HG03064 (cell line): ENCODE data around the gene C1QTNF12.
A peak's percentile ranks its signal among the peaks of the same experiment; 100 is the strongest.

Experiments
- ATAC-seq: cut with Tn5 transposase; IDR thresholded peaks from one replicate; pipeline ENCODE4 v1.9.1; 2021; ENCODE audit warnings: low read depth; ENCODE audit not compliant: unreplicated experiment

Gene C1QTNF12

DNA sequence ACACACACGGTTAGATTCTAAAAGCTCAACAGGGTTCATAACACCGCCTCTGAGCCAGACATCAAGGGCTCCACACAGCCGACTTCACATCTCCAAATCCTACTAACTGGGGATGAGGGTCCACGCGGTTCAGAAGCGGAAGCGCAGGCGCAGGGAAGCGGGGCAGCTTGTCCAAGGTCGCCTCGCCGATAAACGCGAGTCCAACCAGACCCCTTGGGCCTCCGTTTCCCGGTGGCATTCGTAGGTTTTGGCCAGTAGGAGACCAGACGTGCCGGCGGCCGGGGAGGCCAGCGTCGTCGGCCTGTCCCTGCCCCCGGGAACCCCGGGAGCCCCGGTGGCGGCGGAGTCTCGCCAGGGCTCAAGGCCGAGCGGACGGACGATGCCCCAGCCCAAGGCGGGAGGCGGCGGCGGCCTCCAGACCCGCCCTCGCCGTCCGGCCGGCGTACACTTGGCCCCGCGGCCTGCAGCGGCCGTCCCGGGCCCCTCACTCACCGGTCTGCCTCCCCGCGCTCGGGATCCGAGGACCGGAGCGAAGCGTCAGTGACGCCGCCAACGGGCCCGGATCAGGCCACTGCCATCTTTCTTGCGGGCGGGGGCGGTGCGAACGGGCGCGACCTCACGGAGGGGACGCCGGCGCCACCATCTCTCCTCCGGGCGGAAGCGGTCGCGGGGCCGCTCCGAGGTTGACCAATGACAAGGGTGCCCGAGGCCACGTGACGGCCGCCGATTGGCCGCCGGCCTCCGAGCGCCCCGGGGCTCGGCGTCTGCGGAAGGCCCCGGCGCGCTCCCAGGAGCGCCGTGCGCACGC, 14.9 kb downstream of the C1QTNF12 start, which contains the start of gene SDF4:
Gene SDF4 (minus strand): TSS at position 602 of the 808 bp plus-strand sequence. CDS start 3,229 bp downstream, outside the sequence.
- peak; percentile 78 for ATAC-seq

DNA sequence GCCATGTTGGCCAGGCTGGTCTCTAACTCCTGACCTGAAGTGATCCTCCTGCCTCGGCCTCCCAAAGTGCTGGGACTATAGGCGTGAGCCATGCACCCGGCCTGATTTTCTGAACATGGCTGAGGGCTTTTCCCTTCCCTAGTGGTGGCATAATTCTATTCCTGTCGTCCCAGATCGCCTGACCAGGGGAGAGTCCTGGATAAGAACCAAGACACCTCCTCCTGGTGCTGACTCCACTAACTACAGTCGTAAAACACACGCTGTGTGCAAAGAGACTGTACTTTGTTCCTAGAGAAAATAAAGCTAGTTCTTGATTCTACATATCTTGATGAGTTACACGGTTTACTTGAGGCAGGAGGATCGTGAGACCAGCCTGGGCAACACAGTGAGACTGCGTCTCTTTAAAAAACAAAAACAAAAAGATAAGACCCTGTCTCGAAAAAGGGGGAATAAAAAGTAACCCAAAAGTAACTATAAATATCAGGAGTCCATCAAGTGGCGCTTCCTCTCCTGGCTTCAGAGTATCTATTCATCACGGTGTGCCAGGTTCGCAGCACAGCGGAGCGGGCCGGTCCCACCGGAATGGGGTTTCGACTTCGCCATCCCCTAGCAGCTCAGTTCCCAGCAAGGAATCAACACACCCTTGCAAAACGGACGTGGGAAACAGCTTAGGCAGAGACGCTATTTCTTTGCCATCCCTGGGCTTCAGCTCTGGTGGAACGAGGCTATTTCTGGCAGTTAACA, 15.7 kb downstream of the C1QTNF12 start:
- no peak for ATAC-seq

DNA sequence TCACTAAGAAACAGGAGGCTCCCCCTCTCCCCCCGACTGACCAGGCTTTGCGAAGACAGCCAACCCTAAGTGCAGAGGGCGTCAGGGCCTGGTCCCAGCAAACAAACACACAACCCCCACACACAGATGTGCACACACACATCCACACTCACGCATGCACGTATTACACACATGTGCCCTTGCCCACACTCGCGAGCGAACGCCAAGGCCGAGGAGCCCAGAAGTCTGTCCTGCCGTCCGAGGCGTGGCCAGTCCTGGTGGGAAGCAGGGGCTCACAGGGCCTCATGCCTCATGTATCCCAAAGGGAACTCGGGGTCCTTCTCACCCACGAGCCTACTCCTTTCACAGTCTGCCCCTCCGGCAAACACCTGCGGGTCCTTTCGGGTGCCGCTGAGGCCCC, 16.8 kb downstream of the C1QTNF12 start:
- no peak for ATAC-seq

DNA sequence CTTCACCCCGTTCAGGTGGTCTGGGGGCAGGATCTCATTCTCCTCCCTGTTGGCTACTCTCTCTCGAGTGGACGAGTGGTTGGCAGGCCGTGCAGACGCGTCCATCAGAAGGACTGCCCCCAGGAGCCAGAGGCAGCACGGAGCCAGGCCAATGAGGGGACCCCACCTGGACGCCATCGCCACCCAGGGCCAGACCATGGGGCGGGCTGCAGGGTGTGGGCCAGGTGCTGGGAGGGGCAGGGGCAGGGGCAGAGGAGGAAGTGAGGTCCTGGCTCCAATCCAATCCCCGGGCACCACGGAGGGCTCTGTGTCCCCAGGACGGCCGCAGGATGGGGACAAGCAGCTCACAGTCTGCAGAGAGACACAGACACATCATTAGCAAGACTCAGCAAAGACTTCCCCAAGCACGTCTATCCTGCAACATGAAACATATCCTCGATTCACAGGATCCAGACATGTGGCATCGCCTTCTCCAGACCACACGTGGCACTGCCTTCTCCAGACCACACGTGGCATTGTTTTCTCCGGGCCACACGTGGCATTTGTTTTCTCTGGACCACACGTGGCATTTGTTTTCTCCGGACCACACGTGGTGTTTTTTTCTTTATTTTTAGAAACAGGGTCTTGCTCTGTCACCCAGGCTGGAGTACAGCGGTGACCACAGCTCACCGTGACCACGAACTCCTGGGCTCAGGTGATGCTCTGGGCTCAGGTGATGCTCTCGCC, 17.8 kb downstream of the C1QTNF12 start:
- ATAC-seq: no peak

DNA sequence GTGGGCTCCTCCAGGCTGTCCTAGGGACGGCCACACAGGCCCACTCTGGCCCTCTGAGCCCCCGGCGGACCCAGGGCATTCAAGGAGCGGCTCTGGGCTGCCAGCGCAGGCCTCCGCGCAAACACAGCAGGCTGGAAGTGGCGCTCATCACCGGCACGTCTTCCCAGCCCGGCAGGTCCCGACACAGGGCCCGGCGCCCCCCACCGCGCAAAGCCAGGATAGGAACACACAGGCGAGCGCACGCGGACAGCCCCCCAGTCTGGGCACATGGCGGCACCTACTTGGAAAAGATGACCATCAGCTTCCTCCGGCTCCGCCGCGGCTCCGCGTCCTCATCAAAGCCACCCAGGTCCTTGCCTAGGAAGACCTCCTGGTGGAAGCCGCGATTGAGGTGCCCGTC, 18.3 kb downstream of the C1QTNF12 start:
- ATAC-seq: no peak

DNA sequence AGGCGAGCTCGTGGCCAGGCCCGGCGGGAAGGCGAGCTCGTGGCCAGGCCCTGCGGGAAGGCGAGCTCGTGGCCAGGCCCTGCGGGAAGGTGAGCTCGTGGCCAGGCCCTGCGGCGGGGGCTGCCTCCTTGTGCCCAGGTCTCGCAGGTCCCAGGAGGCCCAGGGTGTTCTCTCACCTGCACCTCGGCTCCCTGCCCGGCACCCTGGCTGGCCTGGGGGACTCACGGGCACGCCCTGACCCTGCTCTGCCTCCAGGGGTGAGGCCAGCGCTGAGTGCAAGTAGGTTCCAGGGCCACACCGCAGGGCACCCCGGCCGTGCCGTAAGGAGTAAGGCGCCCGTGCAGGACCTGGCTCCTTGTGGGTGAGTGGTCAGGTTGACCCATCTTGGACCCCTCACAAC, 19.1 kb downstream of the C1QTNF12 start:
- ATAC-seq: no peak

DNA sequence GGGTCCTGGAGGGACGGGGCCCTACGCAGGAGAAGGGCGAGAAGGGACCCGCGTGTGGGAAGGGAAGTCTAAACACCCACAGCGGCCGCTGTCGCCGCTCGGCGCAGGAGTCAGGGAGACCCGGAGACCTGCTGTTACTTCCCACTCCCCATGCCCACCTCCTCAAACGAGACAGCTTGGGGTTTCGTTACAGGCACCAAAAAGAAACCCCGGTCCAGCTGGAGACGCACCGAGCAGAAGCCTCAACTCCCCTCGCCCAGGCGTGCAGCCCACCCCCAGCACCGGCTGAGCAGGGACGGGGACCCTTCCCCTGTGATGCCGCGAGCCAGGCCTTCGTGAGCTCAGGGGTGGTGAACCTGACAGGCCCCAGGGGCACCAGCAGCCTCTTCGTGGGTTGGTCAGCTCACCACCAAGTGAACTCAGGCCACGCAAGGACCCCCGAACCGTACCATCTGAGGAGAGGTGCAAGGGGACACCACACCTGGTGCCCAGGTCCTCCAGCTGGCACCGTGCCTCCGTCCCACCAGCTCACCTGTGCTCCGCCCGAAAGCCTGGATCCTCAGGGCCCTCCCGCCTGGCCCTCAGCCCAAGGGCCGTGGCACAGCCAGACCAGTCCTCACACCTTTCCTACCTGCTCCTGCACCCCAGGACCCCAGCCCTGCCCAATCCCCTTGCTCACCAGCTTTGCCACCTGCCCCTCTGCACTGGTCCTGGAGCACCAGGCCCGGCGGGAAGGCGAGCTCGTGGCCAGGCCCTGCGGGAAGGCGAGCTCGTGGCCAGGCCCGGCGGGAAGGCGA, 19.8 kb downstream of the C1QTNF12 start:
- ATAC-seq: no peak

DNA sequence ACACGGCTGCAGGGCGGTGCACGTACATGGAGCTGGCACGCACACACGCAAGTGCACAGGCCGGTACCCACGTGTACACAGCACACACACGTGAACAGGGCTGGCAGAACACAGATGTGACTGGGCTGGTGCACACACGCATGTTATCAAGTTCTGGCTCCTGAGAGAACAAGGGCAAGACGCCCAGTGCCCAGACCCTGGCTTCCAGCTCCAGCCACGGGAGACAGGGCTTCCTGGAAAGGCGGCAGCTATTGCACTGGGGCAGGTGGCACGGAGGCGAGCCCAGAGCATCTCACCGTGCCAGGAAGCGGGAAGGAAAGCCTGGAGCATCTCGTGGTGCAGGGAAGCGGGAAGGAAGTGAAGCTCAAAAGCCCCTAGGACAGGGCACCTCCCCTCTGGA, 20.6 kb downstream of the C1QTNF12 start:
- no peak for ATAC-seq

DNA sequence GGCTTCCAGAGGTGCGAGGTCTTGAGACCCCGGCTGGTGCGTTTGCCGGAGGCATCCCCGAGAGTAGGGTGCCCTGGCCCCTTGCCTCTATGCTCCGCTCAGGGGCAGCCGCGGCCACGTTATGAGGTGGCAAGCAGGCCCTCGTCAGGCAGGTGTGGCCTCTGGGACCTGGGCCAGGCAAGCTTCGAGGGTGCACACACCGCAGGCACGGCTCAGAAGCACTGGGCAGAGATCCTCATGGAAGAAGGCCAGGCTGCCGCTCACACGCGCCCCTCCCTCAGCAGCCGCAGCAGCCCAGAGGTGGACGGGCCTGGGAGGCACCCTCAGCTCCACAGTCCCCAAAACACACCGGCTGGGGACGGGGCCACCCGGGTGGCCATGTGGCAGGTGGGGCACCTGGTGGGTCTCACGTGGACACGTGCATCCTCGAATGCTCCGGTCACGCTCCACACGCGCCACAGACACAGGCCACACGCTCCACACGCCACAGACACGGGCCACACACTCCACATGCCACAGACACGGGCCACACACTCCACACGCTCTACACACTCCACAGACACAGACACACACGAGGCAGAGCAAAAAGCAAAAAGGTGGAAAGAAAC, 21.2 kb downstream of the C1QTNF12 start:
- no peak for ATAC-seq

DNA sequence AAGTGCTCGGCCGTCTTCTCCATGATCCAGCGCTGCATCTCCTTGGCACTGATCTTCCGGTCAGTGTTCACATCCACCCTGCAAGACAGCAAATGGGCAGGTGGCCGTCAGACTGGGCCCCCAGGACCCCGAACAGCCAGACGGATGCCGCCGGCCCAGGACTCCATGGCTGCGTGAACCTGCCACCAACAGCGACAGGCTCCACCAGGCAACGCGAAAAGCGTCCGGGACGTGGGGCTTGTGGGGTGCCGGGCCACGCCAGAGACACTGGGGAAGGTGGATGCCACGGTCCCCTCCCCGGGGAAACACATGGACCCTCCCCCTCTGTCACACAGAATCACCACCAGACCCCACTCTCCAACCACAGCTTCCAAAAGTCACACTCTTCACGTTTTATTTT, 22.6 kb downstream of the C1QTNF12 start:
- ATAC-seq: no peak

DNA sequence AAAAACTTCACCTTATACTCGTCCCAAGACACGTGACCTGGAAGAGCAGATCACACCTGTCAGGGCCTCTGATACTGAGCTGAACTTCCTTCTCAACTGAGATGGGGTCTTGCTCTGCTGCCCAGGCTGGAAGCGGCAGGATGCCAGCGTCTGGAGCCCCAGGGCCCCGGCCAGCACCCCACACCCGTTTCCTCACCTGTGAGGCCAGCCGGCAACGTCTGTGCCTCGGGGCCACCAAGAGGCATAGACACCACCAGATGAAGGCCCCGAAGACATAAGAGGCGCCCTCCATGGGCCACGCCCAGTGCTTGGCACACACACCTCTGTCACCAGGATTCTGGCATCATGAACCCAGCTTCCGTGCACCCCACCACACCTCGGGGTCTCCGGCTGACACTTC, 23.2 kb downstream of the C1QTNF12 start:
- ATAC-seq: no peak

DNA sequence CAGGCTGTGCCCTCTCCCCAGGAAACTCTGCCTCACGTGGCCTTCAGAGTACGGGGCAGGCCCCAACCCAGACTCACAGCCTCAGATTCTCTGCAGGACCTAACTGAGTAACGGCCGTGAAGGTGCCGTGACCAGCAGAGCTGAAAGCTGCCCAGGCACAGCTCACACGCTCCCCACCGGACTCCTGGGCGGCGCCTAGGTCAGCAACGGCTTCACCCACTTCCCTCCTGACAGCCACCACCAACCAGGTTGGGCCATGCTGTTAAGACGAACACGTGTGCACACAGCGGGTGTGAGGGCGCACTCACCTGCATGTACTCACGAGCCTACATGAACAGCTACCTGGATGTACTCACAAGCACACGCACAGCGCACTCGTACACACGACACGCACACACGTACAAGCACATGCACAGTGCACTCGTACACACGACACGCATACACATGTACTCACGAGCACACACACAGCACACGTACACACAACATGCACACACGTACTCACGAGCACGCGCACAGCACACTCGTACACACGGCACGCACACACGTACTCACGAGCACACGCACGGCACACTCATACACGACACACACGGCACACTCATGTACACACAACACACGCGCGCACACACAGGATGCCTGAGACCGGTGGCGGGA, 23.8 kb downstream of the C1QTNF12 start:
- no peak for ATAC-seq

DNA sequence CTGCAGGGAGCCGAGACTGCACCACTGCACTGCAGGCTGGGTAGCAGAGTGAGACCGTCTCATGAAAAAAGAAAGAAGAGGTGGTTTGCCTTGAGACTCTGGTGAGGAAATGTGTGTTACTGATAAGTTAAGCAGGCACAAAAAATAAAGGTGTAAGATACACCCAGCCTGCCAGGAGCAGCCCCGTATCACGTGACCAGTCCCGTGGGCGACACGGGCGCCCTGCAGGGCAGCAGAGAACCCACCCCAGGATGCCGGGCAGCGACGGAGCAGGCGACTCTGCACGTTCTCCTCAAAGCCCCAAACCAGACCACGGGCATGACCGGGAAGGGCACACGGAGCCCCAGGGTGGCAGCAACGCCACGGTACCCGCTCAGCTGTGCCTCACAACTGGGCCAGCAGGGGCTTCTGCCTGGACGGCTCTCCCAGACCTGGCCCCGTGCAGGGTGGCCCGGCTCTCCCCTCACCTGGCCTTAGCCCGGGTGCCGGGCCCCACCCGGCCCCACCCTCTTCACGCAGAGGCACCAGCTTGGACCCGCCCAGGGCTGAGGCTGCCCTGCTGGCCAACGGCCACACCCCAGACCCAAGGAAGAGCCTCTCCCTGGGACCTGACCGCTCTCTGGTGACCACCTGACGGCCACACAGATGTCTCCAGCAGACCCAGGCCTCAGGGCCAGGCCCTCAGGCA, 24.5 kb downstream of the C1QTNF12 start:
- ATAC-seq: no peak

DNA sequence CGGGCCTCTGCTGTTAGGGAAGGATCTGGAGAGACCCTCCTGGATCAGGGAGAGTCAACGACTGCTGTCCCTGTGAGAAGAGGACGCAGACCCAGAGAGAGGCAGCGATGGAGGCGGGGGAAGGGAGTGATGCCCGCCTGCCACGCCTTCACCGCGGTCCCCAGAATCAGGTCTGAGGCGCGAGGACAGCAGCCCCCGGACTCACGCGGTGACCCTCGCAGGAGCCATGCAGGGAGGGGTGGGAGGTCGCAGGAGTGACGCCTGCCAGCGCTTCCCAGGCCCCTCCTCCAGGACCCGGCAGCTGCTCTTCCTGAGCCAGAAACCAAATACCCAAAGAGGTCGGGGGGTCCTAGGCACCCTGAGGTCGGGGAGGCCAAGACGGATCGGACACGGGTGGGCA, 26.3 kb downstream of the C1QTNF12 start:
- no peak for ATAC-seq

DNA sequence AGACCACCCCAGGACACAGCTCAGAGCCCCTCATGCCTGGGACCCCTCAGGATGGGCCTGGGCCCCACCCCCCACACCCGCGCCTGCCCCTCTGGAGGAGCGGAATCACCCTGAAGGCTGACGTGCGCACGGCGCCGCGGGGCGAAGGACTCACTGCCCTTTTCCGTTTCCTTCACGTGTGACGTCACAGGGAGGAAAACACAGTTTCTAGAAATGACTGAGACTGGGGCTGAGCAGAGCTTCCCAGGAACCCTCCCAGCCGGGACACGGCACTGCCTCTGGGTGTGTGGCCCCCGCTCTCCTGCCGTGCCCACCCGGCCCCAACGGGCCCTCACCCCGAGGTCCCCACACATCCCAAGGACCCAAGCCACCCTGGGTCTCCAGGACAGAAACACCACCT, 27.2 kb downstream of the C1QTNF12 start:
- ATAC-seq: no peak

DNA sequence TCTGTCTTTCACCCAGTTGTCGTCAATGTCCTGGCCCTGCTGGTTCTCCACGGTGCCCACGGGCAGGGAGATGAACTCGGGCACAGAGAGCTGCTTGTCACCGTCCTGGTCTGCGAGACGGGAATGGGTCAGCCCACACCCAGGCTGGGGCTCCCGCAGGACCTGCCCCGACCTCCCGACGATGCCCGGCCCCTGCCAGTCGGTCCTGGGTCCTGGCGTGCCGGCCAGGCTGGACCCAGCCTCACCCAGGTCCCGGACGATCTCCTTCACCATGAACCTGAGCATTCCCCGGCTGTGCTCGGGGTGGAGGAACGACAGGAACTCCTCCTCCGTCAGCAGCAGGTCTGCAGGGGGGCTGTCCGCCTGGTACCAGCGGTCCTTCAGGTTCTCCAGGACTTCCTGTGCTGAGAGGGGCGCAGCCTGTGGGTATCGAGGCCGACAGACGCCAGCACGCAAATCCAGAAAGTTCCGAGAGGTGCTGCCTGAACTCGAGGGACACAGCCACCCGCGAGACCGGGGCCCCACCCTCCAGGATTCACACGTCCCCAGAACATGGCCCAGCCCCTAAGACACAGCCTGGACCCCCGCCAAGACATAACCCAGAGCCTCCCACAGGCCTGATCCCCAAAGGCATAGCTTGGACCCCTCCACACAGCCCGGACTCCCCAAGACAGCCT, 27.9 kb downstream of the C1QTNF12 start:
- ATAC-seq: no peak

DNA sequence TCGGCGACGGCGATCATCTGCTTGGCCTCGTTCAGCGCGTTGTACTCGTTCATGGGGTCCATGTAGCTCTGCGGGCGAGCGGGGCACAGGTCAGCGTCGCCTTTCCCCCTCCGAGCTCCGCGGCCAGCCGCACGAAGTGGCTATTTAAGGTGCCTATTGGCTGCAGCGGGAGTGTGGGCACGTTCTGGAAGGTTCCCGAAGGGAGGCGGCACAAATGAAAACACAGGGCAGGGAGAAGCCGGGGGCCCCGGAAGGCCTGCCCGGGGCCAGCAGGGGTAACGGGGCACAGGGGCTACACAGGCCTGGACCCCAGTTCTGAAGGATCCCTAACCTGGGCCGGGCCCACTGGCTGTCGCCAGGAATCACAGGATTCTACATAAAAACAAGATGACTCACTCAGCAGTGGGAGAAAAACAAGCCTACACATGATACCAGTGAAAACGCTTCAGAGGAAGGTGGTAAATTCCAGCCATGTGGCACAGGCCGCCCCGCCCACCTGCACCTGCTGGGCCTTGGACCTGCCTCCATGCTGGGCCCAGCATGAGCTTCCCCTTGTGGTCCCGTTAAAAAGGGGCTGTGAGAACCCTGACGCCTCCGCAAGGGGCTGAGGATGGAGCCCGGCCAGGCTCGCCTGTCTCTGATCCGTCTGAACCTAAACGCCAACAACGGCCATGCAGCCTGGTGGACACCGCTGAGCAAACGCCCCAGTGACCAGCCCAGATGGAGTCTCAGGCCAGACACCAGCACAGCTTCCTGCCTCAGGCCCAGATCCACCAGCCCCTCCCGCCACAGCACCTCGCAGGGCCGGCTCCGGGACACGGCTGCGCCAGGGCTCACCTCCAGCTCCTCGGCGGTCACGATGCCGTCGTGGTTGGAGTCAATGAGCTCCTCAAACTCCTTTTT, 28.6 kb downstream of the C1QTNF12 start:
- ATAC-seq: no peak
